H1 (cell line): Measurements from ENCODE around the gene TLE3. TPM values are rescaled to one million over a fixed set of nuclear protein-coding genes. Genes with fewer than 3 reads are reported as not detected.

Experiments used
- CTCF ChIA-PET: fragments of 300-600 bp; sonication (Branson Sonifier 250); formaldehyde crosslinking; loops from one replicate; lab custom pipeline; 2021; ENCODE audit not compliant: partially characterized antibody; lab: Charles Lee
- POLR2A ChIA-PET: fragments of 300-600 bp; sonication (Branson Sonifier 250); formaldehyde crosslinking; loops from one replicate; lab custom pipeline; 2021; ENCODE audit warnings: inconsistent platforms; ENCODE audit not compliant: partially characterized antibody; lab: Charles Lee
- DNase-seq, 2 experiments: peaks; one replicate each; pipeline versions ENCODE4 v3.0.0 to v3.0.0-alpha.2; 2010 to 2022; ENCODE audit warnings: low spot score in 2 of 2, low read depth in 1 of 2, mixed read lengths in 1 of 2
- FAIRE-seq: peaks from 2 replicates; lab custom pipeline; 2011; peaks lifted over from hg19 to GRCh38; lab: Jason Lieb, UNC
- H2AFZ ChIP-seq: 2 replicates; pipeline ENCODE4 v1.8.1; 2012; ENCODE audit warnings: low read length, inconsistent platforms
- H2AK5ac ChIP-seq: 2 replicates; pipeline ENCODE4 v1.6.1; 2013; ENCODE audit warnings: low read depth, low read length
- H2BK120ac ChIP-seq: replicated peaks from 2 replicates; pipeline ENCODE3; 2013; ENCODE audit warnings: low read depth, low read length, inconsistent platforms
- H2BK12ac ChIP-seq: 2 replicates; pipeline ENCODE4 v1.6.1; 2013; ENCODE audit warnings: low read depth, low read length
- H2BK15ac ChIP-seq: 2 replicates; pipeline ENCODE4 v1.6.1; 2013; ENCODE audit warnings: low read length
- H2BK20ac ChIP-seq: 2 replicates; pipeline ENCODE4 v1.6.1; 2013; ENCODE audit warnings: low read length
- H2BK5ac ChIP-seq: 2 replicates; pipeline ENCODE4 v1.6.1; 2013; ENCODE audit warnings: low read depth, low read length
- H3K14ac ChIP-seq: 2 replicates; pipeline ENCODE4 v1.6.1; 2013; ENCODE audit warnings: inconsistent platforms; ENCODE audit not compliant: insufficient read length
- H3K18ac ChIP-seq: 2 replicates; pipeline ENCODE4 v1.6.1; 2013; ENCODE audit warnings: low read length; ENCODE audit errors: extremely low read depth
- H3K23ac ChIP-seq: 2 replicates; pipeline ENCODE4 v1.6.1; 2013; ENCODE audit warnings: inconsistent platforms; ENCODE audit not compliant: insufficient read length
- H3K23me2 ChIP-seq: 2 replicates; pipeline ENCODE4 v1.6.1; 2013; ENCODE audit warnings: low read depth, low read length
- H3K27ac ChIP-seq: 2 replicates; pipeline ENCODE4 v1.6.1; 2011; ENCODE audit warnings: low read depth, low read length, inconsistent platforms
- H3K27me3 ChIP-seq, 4 experiments: replicated peaks in 1 of 4; 1 replicate in 1 of 4; 2 replicates in 3 of 4; pipeline versions ENCODE4 v1.6.1 to v1.8.1; 2011 to 2013; ENCODE audit warnings: low read length in 3 of 4, mild to moderate bottlenecking in 3 of 4, inconsistent platforms in 2 of 4, mixed read lengths in 2 of 4, moderate library complexity in 1 of 4; ENCODE audit not compliant: control insufficient read depth in 3 of 4, insufficient read depth in 3 of 4; ENCODE audit errors: extremely low read depth in 1 of 4
- H3K36me3 ChIP-seq, 4 experiments: 2 replicates each; pipeline versions ENCODE4 v1.6.1 to v1.8.1; 2011 to 2013; ENCODE audit warnings: mild to moderate bottlenecking in 4 of 4, low read length in 3 of 4, moderate library complexity in 2 of 4, control low read depth in 1 of 4, inconsistent platforms in 1 of 4; ENCODE audit not compliant: insufficient read depth in 4 of 4, control insufficient read depth in 2 of 4
- H3K4ac ChIP-seq: replicated peaks from 2 replicates; pipeline ENCODE3; 2013; ENCODE audit warnings: low read length, low read depth, mixed read lengths, inconsistent platforms; ENCODE audit not compliant: insufficient read length
- H3K4me1 ChIP-seq, 4 experiments: replicated peaks in 1 of 4; 1 replicate in 1 of 4; 2 replicates in 3 of 4; pipeline versions ENCODE4 v1.6.1 to v1.8.1; 2011 to 2013; ENCODE audit warnings: low read length in 3 of 4, inconsistent platforms in 2 of 4, mixed read lengths in 1 of 4; ENCODE audit not compliant: insufficient read depth in 4 of 4, control insufficient read depth in 3 of 4
- H3K4me2 ChIP-seq, 2 experiments: 2 replicates each; pipeline versions ENCODE4 v1.6.1 to v1.8.1; 2011 to 2013; ENCODE audit warnings: low read depth in 2 of 2, low read length in 2 of 2, control low read depth in 1 of 2, inconsistent platforms in 1 of 2, mild to moderate bottlenecking in 1 of 2; ENCODE audit not compliant: insufficient read depth in 1 of 2
- H3K4me3 ChIP-seq, 4 experiments: fragments of 200-600, 300-600 bp in 1 of 4; sonication (generic), shearing (Covaris generic), sonication (Bioruptor Twin) in 1 of 4; 2 replicates each; pipeline versions ENCODE4 v1.5.1 to v1.8.1; 2011 to 2016; ENCODE audit warnings: low read length in 4 of 4, low read depth in 3 of 4, control low read depth in 2 of 4, inconsistent platforms in 2 of 4, mild to moderate bottlenecking in 2 of 4, mixed read lengths in 1 of 4, moderate library complexity in 1 of 4; ENCODE audit not compliant: insufficient read depth in 2 of 4; ENCODE audit errors: extremely low read depth in 1 of 4
- H3K56ac ChIP-seq: replicated peaks from 2 replicates; pipeline ENCODE3; 2013; ENCODE audit warnings: low read depth, mild to moderate bottlenecking, mixed read lengths, low read length, inconsistent platforms; ENCODE audit not compliant: insufficient read length
- H3K79me1 ChIP-seq: 2 replicates; pipeline ENCODE4 v1.6.1; 2013; ENCODE audit warnings: low read depth, low read length, control low read depth
- H3K79me2 ChIP-seq, 2 experiments: 2 replicates each; pipeline versions ENCODE4 v1.6.1 to v1.8.1; 2012 to 2013; ENCODE audit warnings: low read length in 2 of 2, mild to moderate bottlenecking in 2 of 2, inconsistent platforms in 1 of 2; ENCODE audit not compliant: insufficient read depth in 2 of 2, control insufficient read depth in 1 of 2
- H3K9ac ChIP-seq, 4 experiments: replicated peaks in 1 of 4; 1 replicate in 1 of 4; 2 replicates in 3 of 4; pipeline versions ENCODE4 v1.6.1 to v1.8.1; 2011 to 2013; ENCODE audit warnings: low read depth in 3 of 4, low read length in 3 of 4, control low read depth in 2 of 4, mild to moderate bottlenecking in 2 of 4, moderate library complexity in 2 of 4, inconsistent platforms in 1 of 4; ENCODE audit errors: extremely low read depth in 1 of 4
- H3K9me3 ChIP-seq, 2 experiments: 2 replicates each; pipeline versions ENCODE4 v1.6.1 to v1.8.1; 2012 to 2013; ENCODE audit warnings: mild to moderate bottlenecking in 2 of 2, moderate library complexity in 2 of 2, control low read depth in 1 of 2, inconsistent platforms in 1 of 2, low read depth in 1 of 2, low read length in 1 of 2, mixed read lengths in 1 of 2; ENCODE audit not compliant: insufficient read depth in 2 of 2
- H4K20me1 ChIP-seq, 2 experiments: replicated peaks in 1 of 2; 2 replicates each; pipeline versions ENCODE3 to v1.8.1; 2011 to 2013; ENCODE audit warnings: inconsistent platforms in 2 of 2, low read length in 2 of 2, mild to moderate bottlenecking in 1 of 2; ENCODE audit not compliant: insufficient read depth in 2 of 2, control insufficient read depth in 1 of 2
- H4K5ac ChIP-seq: 2 replicates; pipeline ENCODE4 v1.6.1; 2013; ENCODE audit warnings: low read length, low read depth, mixed read lengths, inconsistent platforms; ENCODE audit not compliant: insufficient read length
- H4K8ac ChIP-seq: 2 replicates; pipeline ENCODE4 v1.8.0; 2013; ENCODE audit warnings: mild to moderate bottlenecking, moderate library complexity, low read length, inconsistent platforms; ENCODE audit not compliant: insufficient read depth; ENCODE audit errors: extremely low read depth
- H4K91ac ChIP-seq: replicated peaks from 2 replicates; pipeline ENCODE3; 2013; ENCODE audit warnings: low read length, mixed read lengths, inconsistent platforms; ENCODE audit not compliant: insufficient read length
- CBX8 ChIP-seq: fragments of 300-800, 300-1000 bp; sonication (generic); IDR thresholded peaks from 2 replicates; pipeline ENCODE4 v1.7.1; 2016; ENCODE audit warnings: low read depth, low read length, borderline replicate concordance
- CHD2 ChIP-seq: IDR thresholded peaks from 2 replicates; pipeline ENCODE4 v1.6.1; 2012; ENCODE audit warnings: low read length, improper control_type of control experiment
- FOSL1 ChIP-seq: IDR thresholded peaks from 2 replicates; pipeline ENCODE4 v1.6.1; 2011; ENCODE audit warnings: mild to moderate bottlenecking, low read depth, low read length, moderate library complexity; ENCODE audit not compliant: insufficient read depth
- SAP30 ChIP-seq: fragments of 300-600 bp; sonication (generic); IDR thresholded peaks from 2 replicates; pipeline ENCODE4 v1.7.1; 2012; ENCODE audit warnings: low read length, moderate library complexity, mild to moderate bottlenecking, inconsistent platforms; ENCODE audit not compliant: insufficient read depth, insufficient replicate concordance
- WGBS, 2 experiments: shearing (Covaris generic) in 1 of 2; methylation state at CpG; one replicate each; pipeline versions ENCODE4 v1.1.6 to v1.1.7; 2013 to 2015; ENCODE audit warnings: low lambda C conversion rate in 2 of 2, mixed read lengths in 2 of 2, inconsistent platforms in 1 of 2, low coverage in 1 of 2, missing lambda C conversion rate in 1 of 2; ENCODE audit not compliant: insufficient replicate concordance in 2 of 2, insufficient coverage in 1 of 2, insufficient read length in 1 of 2; ENCODE audit errors: extremely low coverage in 1 of 2, missing lambda C conversion rate in 1 of 2; 5-methylcytosine and 5-hydroxymethylcytosine counted together
- polyA plus RNA-seq, 7 experiments: library from polyadenylated mRNA; depleted of rRNA in 3 of 7; stranded (reverse) in 5 of 7; unstranded in 2 of 7; fragments of >200 nt in 5 of 7; fragments of 200-250 nt in 2 of 7; gene quantifications; 1 replicate in 5 of 7; 2 replicates in 1 of 7; 4 replicates in 1 of 7; pipeline versions ENCODE4 v1.2.1 to v1.2.3, GENCODE V29; 2011 to 2013; ENCODE audit warnings: missing spikeins in 2 of 7, mixed read lengths in 2 of 7
- total RNA-seq: library from RNA; stranded (reverse); fragmentation: NEBNext Ultra II Directional; extraction: Animal tissue kit (Norgen Biotek cat#: 25700); gene quantifications from 2 replicates; pipeline ENCODE4 v1.2.1, GENCODE V29; 2021
- TF ChIP-seq, protein P1 (sequence below): IDR thresholded peaks from 2 replicates; pipeline ENCODE4 v1.6.1; 2012; ENCODE audit warnings: low read length, inconsistent platforms

The TLE3 gene
- total and polyA plus RNA-seq, 2 of the 8 experiments (the other 6 are each of a cell fraction or from before 2014, with no cell fraction given) = 25.1 to 61.2 TPM

DNA sequence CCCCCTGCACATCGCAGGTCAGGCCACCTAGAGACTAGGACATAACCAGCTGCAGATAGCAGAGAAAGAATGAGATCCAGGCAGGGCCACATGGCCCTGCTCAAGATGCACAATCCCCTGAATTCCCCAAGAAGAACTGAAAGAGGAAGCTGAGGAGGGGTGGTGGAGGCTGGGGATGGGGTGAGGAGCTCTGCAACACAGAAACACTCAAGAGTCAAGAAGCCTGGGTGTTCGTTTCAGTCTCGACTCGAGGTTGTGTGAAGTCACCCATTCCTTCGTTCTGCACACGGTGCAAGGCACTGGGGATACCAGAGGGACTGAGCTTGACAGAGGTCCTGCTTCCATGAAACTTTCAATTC is 62.0 kb downstream of the TLE3 start:
- DNase-seq = no peak
- H3K18ac ChIP-seq = no peak overlapping the region
- POLR2A ChIA-PET = interaction anchor here (0.9 to 3.0 kb wide), 3 partner anchors 8 to 66 kb away, joined by 3 to 7 read pairs (median 4); no protein-coding TSS in a partner anchor
- TF ChIP-seq FOSL1 = no peak
- TF ChIP-seq SAP30 = no peak
- TF ChIP-seq, protein P1, sequence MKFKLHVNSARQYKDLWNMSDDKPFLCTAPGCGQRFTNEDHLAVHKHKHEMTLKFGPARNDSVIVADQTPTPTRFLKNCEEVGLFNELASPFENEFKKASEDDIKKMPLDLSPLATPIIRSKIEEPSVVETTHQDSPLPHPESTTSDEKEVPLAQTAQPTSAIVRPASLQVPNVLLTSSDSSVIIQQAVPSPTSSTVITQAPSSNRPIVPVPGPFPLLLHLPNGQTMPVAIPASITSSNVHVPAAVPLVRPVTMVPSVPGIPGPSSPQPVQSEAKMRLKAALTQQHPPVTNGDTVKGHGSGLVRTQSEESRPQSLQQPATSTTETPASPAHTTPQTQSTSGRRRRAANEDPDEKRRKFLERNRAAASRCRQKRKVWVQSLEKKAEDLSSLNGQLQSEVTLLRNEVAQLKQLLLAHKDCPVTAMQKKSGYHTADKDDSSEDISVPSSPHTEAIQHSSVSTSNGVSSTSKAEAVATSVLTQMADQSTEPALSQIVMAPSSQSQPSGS = no peak
- no peak for TF ChIP-seq CBX8
- no peak for TF ChIP-seq CHD2
- TF ChIP-seq, all 59 proteins: peak for 0
- Histone ChIP-seq H3K36me3 (no peaks in the 10 kb centered on the region), H2BK120ac (no peak overlapping the region), H2AK5ac (no peak overlapping the region), H2AFZ (no peak overlapping the region), H3K23me2 (no peaks in the 10 kb centered on the region), H4K5ac (no peak overlapping the region), H2BK15ac (no peak overlapping the region), H3K23ac (no peak overlapping the region), H3K4me3 (no peak overlapping the region), H3K9ac (no peak overlapping the region), H2BK5ac (no peak overlapping the region), H3K79me2 (no peaks in the 10 kb centered on the region), H3K4me2 (no peak overlapping the region), H3K79me1 (no peaks in the 10 kb centered on the region), H2BK20ac (no peak overlapping the region), H4K91ac (no peak overlapping the region), H4K20me1 (no peaks in the 10 kb centered on the region), H3K14ac (no peak overlapping the region), H3K4me1 (no peaks in the 10 kb centered on the region; a peak in 1 of 7 replicates), H2BK12ac (no peak overlapping the region), H3K9me3 (no peaks in the 10 kb centered on the region), H3K56ac (no peak overlapping the region), H3K27me3 (no peaks in the 10 kb centered on the region), H3K4ac (no peak overlapping the region), H3K27ac (no peak overlapping the region), H4K8ac (peak overlapping the region; percentile 72; the same call in 1 of the 2 replicates)
- CTCF ChIA-PET = interaction anchor here (1.1 to 2.4 kb wide), 6 partner anchors 8 to 560 kb away, joined by 3 to 6 read pairs (median 4); no protein-coding TSS in a partner anchor
- 81% methylated on average over 6 of the region's 6 CpGs; no CpG with 5 or more reads in 1 of the 2 experiments for WGBS, 2 experiments
- FAIRE-seq = no peak
